Vagina (tissue), 2 donors: Measurements from ENCODE around the gene JDP2. TPM values are rescaled to one million over a fixed set of nuclear protein-coding genes. Genes with fewer than 3 reads are reported as not detected.

Source experiments
- DNase-seq, 2 donors: peaks; one replicate each; pipeline ENCODE4 v3.0.0-alpha.2; 2017; ENCODE audit errors: extremely low spot score in 2 of 2
- H3K27ac ChIP-seq: fragments of 200-600 bp; sonication (generic); one replicate; pipeline ENCODE4 v1.5.1; 2019
- H3K27me3 ChIP-seq: fragments of 200-600 bp; sonication (generic); one replicate; pipeline ENCODE4 v1.5.1; 2019
- H3K36me3 ChIP-seq, 2 donors: fragments of 200-600 bp; sonication (generic); one replicate each; pipeline ENCODE4 v1.5.1; 2017 to 2019
- H3K4me1 ChIP-seq: fragments of 200-600 bp; sonication (generic); one replicate; pipeline ENCODE4 v1.5.1; 2019
- H3K4me3 ChIP-seq, 2 donors: fragments of 200-600 bp; sonication (generic); 1 replicate in 1 of 2; 2 replicates in 1 of 2; pipeline ENCODE4 v1.5.1; 2016 to 2019
- H3K9me3 ChIP-seq: fragments of 200-600 bp; sonication (generic); one replicate; pipeline ENCODE4 v1.5.1; 2019
- CTCF ChIP-seq, 3 experiments: fragments of 450-650 bp in 2 of 3; fragments of 200-600 bp in 1 of 3; sonication (generic) in 1 of 3; IDR thresholded peaks; one replicate each; pipeline ENCODE4 v1.5.1; 2017 to 2019; ENCODE audit warnings: antibody characterized with exemption in 3 of 3, mild to moderate bottlenecking in 2 of 3, moderate library complexity in 2 of 3
- POLR2A ChIP-seq, 2 donors: fragments of 450-650 bp; IDR thresholded peaks; one replicate each; pipeline ENCODE4 v1.6.1; 2017; ENCODE audit warnings: antibody characterized with exemption in 2 of 2, mild to moderate bottlenecking in 2 of 2, moderate library complexity in 2 of 2
- POLR2AphosphoS5 ChIP-seq, 2 donors: sonication (generic); formaldehyde crosslinking; IDR thresholded peaks; one replicate each; pipeline ENCODE4 v1.9.0; 2017; ENCODE audit warnings: antibody characterized with exemption in 2 of 2, mild to moderate bottlenecking in 2 of 2, low read depth in 1 of 2; ENCODE audit not compliant: insufficient read depth in 1 of 2
- intact Hi-C: fragments of 100-400 bp; cut with DNase I; formaldehyde crosslinking; loops from one replicate; pipeline ENCODE4 v1.15.1; 2023
- total RNA-seq: library from RNA; depleted of rRNA; stranded (reverse); fragments of >200 nt; gene quantifications from one replicate; pipeline ENCODE4 v1.2.3, GENCODE V29; 2016

Gene JDP2
- total RNA-seq, 1 donor from 2014 or later: 66.5 TPM

- DNase-seq: no peak
- Histone ChIP-seq H3K27me3 (no peaks in the 10 kb centered on the region), H3K9me3 (no peaks in the 10 kb centered on the region), H3K4me3 (no peak overlapping the region), H3K4me1 (no peaks in the 10 kb centered on the region), H3K27ac (no peak overlapping the region), H3K36me3 (no peaks in the 10 kb centered on the region)
- no peak for TF ChIP-seq CTCF (IDR thresholded peaks at IDR 0.05)
- TF ChIP-seq POLR2AphosphoS5 (IDR thresholded peaks at IDR 0.05; ENCODE audit: insufficient read depth in 1 of 2, low read depth in 1 of 2): no peak
- TF ChIP-seq POLR2A (IDR thresholded peaks at IDR 0.05): no peak
- intact Hi-C loops: no loop called here
Measured at GRCh38 chr14:75504411-75504810, 76.6 kb downstream of the JDP2 start.

DNA sequence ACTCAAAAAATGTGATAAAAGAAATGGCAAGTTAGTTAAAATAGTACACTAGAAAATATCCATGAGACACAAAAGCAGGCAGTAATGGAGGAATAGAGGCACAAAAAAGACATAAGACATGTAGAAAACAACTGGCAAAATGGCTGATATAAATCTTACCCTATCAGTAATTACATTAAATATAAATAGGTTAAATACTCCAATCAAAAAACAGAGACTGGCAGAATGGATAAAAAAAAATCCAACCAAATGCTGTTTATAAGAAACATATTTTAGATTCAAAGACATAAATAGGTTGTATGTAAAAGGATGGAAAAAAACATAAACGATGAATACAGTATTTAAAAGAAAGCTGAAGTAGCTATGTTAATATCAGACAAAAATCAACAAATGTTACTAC, 79.1 kb downstream of the JDP2 start:
- no peak overlapping the region for H3K4me3 ChIP-seq
- H3K9me3 ChIP-seq: no peaks in the 10 kb centered on the region
- no peak overlapping the region for H3K27ac ChIP-seq
- TF ChIP-seq POLR2A (IDR thresholded peaks at IDR 0.05) (no peak), CTCF (IDR thresholded peaks at IDR 0.05) (no peak), POLR2AphosphoS5 (IDR thresholded peaks at IDR 0.05; ENCODE audit: insufficient read depth in 1 of 2, low read depth in 1 of 2) (no peak)
- H3K36me3 ChIP-seq: no peaks in the 10 kb centered on the region
- H3K27me3 ChIP-seq: no peaks in the 10 kb centered on the region
- intact Hi-C loops: no loop called here
- no peak for DNase-seq
- no peaks in the 10 kb centered on the region for H3K4me1 ChIP-seq

GRCh38 chr14:75510547-75510946, 82.7 kb downstream of the JDP2 start:
- Histone ChIP-seq H3K27ac (no peak overlapping the region), H3K4me3 (no peak overlapping the region), H3K27me3 (no peaks in the 10 kb centered on the region), H3K9me3 (no peaks in the 10 kb centered on the region), H3K4me1 (peaks cover 12% of the 10 kb centered on the region), H3K36me3 (no peaks in the 10 kb centered on the region)
- no peak for TF ChIP-seq CTCF (IDR thresholded peaks at IDR 0.05)
- no peak for TF ChIP-seq POLR2AphosphoS5 (IDR thresholded peaks at IDR 0.05; ENCODE audit: insufficient read depth in 1 of 2, low read depth in 1 of 2)
- TF ChIP-seq POLR2A (IDR thresholded peaks at IDR 0.05): no peak
- intact Hi-C loops: no loop called here
- no peak for DNase-seq

- DNase-seq: no peak
- TF ChIP-seq POLR2A (IDR thresholded peaks at IDR 0.05) (no peak), CTCF (IDR thresholded peaks at IDR 0.05) (no peak), POLR2AphosphoS5 (IDR thresholded peaks at IDR 0.05; ENCODE audit: insufficient read depth in 1 of 2, low read depth in 1 of 2) (no peak)
- intact Hi-C loops: no loop called here
- H3K4me1 ChIP-seq: peaks cover 13% of the 10 kb centered on the region
- no peak overlapping the region for H3K27ac ChIP-seq
- no peaks in the 10 kb centered on the region for H3K36me3 ChIP-seq
- H3K9me3 ChIP-seq: no peaks in the 10 kb centered on the region
- no peak overlapping the region for H3K4me3 ChIP-seq
- H3K27me3 ChIP-seq: no peaks in the 10 kb centered on the region
Measured at GRCh38 chr14:75511201-75511600, 83.4 kb downstream of the JDP2 start.

DNA sequence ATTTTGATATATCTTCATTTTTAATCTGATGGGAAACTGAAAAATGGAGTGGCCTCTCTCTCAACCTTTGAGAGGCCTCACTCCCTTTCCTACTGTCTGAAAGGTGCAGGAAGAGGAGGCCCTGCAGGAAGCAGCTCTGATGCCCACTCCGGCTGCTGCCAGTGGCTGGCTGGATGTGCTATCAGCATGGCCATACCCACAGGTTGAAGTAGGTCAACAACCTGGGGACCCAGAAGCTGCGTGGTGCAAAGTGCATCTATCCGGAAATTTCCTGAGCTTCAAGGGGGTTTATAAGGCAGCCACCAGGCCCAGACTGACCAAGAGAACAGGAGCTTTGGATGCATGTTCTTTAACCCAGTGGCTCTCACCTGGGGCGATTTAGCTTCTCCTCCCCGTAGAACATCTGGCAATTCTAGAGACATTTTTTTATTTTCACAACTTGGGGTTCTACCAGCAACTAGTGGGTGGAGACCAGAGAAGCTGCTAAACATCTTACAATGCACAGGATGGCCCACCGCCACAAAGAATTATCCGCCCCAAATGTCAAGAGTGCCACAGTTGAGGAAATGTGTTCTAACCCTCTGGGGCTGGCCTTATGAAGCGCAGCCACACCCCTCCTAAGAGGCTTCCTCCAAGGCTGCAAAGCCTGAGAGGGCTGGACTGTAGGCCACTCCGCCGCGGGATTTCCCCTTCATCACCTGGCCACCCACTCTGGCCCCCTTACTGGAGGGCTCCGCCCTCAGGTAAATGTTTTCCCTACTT, 86.3 kb downstream of the JDP2 start:
- intact Hi-C loops: no loop called here

More for the DNA sequence above, 86.3 kb downstream of the JDP2 start:
- Histone ChIP-seq H3K27me3 (no peaks in the 10 kb centered on the region), H3K27ac (peak overlapping the region; percentile 66), H3K36me3 (no peaks in the 10 kb centered on the region), H3K4me1 (peaks cover 13% of the 10 kb centered on the region), H3K4me3 (no peak overlapping the region), H3K9me3 (no peaks in the 10 kb centered on the region)
- TF ChIP-seq POLR2AphosphoS5 (IDR thresholded peaks at IDR 0.05; ENCODE audit: insufficient read depth in 1 of 2, low read depth in 1 of 2) (no peak), POLR2A (IDR thresholded peaks at IDR 0.05) (no peak), CTCF (IDR thresholded peaks at IDR 0.05) (no peak)
- DNase-seq: no peak
